ENCODE data around the gene TAF4. TPM values are rescaled to one million over a fixed set of nuclear protein-coding genes. Genes with fewer than 3 reads are reported as not detected.

TAF4 gene
- polyA plus RNA-seq, 1 donor, result 20.0 TPM

DNA sequence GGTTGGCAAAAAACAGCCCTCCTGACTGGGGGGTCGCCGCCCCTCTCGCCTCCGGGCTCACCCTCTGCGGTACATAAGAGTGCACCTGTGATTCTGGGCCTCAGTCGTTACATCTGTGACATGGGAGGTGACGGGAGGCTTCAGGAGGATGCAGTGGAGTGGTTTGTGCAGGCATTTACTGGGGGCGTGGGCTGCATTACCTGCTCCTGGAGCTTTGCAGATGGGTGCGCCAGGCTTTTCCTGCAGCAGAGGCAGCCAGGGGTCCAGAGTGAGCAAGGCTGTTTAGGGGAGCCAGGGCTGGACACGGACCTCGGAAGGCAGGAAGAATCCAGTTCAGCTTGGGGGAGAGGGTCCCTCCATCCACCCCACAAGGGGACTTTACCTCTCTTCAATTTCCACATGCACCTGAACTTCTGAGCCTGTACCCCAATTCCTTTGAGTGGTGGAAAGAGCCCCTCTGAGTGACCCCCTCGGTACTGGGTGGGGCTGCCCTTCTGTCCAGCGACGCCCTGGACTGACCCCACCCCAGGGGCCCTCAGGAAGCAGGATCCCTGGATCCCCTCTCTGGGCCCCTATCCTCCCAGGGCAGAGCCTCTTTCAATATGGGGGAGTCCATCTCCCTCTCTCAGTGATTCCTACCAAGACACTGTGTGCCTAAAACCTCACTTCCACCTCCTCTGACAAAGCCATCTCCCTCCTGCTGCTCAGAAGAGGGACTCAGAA lies 134.0 kb downstream of the TAF4 start:
- no peak for DNase-seq

DNA sequence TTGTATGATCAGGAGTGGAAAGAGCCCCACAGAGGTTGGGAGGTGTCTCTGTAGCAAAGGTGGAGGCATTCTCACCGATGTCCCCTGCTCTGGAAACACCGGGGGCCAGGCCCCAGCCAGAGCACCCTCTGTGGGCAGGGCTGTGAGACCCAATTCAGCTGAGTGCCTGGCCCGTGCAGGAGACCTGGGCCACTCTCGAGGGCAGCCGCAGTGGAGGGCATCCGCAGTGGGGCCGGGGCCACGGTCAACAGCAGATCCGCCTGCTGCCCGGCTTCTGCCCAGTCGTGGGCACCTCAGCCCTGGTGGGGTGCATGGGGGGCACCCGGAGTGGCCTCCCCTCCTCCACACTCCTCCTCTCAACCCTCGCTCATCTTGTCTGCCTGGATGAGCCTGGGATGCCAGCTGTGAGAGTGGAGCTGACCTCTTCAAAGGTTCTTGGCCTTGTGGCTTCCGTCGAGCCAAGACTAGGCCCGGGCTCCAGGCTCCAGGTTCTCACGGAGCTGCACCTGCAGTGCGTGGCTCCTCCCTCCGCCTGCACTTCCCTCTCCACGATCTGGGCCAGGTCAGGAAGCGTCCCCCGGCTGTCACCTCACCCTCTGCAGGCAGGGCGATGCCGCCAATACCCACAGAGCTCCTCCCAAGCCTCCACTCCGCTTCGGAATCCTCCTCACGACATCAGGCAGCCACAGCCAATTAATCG lies 134.8 kb downstream of the TAF4 start:
- DNase-seq, result no peak

DNA sequence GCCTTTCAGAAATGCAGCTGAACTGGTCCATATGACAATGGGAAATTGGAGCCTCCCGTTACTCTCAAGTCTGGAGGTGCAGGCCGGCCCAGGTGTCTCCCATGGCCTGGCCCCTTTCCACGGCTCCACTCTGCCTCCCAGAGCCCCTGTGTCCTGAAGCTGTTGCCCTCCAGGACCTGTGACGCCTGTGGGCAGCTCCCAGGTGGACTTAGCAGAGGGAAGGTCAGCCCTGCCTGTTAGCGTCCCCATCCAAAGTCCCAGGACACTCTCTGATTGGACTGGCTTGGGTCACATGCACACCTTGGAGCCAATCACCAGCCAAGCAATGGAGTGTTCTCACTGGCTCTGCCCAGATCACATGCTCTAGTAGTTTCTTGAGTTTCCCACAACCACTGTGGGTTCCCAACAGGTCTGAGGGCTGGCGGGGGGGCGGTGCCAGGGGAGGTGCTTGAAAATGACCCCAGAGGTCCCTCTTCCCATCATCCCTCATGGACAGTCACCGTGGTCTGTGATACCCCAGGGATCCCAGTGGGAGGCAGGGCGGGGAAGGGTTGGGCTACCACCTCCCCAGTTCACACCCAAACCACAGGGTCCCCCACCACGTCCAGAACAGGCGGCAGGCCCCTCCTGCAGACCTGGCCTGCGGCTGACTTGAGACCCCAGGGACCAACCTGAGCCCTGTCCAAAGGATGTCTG lies 135.6 kb downstream of the TAF4 start:
- no peak for DNase-seq

DNA sequence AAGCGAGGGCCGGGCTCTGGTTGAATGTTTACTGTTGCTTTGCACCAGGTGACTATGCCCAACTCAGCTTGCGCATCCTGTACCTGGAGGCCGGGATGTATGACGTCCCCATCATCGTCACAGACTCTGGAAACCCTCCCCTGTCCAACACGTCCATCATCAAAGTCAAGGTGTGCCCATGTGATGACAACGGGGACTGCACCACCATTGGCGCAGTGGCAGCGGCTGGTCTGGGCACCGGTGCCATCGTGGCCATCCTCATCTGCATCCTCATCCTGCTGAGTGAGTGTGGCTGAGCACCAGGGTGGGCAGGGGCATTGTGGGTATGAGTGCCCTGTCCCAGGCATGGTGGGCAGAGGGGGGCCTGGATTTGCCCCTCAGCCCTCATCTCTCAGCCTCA lies 136.1 kb downstream of the TAF4 start:
- DNase-seq, result no peak

DNA sequence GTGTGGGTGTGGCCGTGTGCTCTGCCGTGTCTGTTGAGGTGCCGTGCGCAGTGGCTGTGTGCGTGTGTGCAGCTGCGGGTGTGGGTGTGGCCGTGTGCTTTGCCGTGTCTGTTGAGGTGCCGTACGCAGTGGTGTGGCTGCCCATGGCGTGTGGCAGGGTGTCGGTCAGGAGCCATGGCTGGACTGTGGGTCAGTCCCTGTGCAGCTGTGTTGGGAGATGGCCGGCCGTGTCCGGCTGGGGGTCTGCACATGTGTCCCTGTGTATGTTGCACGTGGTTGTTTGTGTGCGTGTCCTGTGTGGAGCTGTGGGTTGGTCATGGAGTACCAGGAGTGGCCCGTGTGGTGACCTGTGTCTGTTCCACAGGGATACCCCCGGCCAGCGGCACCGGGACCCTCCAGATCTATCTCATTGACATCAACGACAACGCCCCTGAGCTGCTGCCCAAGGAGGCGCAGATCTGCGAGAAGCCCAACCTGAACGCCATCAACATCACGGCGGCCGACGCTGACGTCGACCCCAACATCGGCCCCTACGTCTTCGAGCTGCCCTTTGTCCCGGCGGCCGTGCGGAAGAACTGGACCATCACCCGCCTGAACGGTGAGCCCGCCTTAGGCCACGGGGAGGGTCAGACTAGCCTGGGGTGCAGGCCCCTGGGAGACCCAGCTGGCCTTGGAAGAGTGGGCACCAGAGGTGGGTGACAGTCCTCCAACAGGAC lies 137.7 kb downstream of the TAF4 start:
- DNase-seq, result no peak

DNA sequence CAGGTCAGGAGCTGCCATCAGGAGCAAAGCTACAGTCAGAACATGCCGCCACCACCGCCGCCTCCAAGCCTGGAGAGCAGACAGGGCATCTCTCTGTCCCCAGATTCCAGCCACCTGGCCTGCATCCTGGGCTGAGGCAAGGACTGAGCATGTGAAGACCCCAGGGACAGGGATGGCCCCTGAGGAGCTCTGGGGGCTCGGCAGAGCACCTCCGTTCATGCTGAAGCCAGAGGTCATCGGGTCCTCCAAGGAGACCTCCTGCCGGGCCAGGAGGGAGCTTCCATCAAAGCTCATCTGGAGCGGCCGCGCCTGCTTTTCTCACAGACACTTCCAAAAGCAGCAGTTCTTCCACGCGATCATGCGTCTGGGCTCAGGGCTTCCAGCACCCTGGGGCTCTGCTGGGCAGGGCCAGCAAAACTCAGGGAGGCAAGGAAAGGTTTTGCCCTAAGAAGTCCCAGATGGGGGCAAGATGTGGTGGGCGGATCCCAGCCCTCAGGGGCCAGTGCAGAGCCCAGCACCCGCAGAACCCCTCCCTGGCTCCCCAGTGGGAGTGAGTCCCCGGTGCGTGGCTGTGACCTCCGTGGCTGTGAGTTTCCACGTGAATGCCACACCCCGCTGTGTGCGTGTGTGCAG lies 138.4 kb downstream of the TAF4 start:
- no peak for DNase-seq

DNA sequence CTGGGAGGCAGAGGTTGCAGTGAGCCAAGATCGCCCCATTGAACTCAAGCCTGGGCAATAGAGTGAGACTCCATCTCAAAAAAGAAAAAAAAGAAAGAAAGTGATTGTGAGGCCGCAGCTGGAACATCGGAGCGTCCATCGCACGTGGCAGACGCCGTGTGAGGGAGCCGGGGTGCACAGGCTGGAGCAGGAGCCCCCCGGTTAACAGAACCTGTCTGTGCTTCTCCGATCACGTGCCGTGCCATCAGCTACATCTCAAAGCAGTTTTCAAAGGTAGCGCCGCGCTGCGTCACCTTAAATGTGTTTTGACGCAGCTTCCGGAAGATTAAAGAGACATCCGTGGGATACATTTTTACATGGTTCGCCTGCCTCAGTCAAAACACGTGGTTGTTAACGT lies 138.9 kb downstream of the TAF4 start:
- DNase-seq, result no peak

DNA sequence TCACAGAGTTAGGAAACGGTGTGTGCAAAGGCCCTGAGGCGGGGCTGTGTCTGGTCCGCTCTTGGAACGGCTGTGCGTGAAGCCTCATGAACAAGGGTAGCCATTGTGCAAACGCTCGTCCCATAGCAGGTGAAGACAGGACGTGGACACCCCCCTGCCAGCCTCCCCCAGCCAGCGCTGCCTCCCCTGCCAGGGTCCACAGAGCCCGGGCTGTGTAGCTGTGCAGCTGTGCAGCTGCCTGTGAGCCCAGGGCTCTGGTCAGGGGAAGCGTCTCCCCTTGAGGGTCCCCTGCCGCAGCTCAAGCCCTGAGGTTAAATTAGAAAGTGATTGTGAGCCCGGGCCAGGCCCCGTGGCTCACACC lies 139.4 kb downstream of the TAF4 start:
- no peak for DNase-seq

DNA sequence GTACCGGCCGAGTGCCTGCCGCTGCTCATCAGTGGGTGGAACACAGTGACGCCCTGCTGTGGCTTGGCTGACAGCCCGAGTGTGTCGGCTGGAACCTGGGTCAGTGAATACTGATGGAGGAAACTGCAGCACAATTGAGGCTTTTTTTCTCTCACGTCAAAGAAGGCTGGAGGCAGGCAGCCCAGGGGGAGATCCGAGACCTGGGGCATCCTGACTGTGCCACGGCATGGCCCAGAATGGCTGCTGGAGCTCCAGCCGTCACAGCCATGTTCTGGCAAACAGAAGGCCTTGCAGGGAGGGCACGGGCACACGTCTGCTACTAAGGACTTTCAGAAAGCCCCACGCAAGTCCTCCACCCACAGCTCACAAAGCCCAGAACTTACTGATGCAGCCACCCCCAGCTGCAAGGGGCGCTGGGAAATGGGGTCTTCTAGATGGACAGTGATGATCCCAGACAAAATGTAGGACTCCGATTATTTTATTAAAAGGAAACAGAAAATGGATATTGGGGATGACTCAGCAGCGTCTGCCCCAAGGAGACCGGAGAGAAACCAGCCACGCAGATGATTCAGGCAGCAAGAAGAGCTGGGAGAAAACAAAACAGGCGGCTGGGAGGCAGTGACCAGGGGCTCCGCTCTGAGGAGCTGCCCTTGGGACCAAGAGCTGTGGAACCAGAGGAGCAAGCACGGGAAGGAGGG lies 140.0 kb downstream of the TAF4 start:
- no peak for DNase-seq

DNA sequence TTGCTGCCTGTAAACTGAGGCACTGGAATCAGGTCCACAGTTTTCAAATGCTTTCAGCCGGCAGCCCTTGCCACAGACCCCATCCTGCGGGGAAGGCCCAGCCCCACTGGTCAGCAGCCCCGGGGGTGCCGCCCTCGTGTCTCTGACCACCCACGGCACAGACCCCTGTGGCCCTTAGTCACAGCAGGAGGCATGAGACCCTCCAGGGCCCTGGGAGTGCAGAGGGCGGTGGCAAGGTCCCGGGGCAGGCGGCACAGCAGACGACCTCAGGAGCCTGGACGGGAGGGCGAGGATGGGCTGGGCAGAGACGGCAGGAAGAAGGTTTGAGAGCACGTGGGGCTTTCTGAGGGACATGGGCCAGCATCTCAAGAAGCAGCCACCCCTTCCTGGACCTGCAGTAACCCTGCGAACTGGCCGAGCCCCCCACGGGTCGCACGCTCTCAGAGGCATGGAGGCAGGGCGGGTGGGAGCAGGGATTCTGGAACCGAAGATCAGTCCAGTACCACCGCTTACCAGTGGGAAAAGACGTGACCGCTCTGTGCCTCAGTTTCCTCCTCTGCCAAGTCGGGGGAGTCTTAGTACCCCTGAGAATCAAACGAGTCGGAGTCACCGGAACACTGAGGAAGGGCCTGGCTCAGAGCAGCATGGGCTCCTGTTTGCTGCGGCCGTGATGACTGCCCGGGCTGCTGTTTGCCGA lies 140.7 kb downstream of the TAF4 start:
- no peak for DNase-seq

Other genes starting within 250 kb of the TAF4 start
- gene LSM14B, start 56.6 kb upstream of the TAF4 start, polyA plus RNA-seq (ENCODE audit: insufficient read length), result 57.3 TPM
- 188 TPM for gene PSMA7, start 77.5 kb upstream of the TAF4 start, polyA plus RNA-seq (ENCODE audit: insufficient read length)
- 26.1 TPM for gene SS18L1, start 77.9 kb upstream of the TAF4 start, polyA plus RNA-seq (ENCODE audit: insufficient read length)
- gene MTG2, start 117.1 kb upstream of the TAF4 start, polyA plus RNA-seq (ENCODE audit: insufficient read length), result 38.3 TPM
- 0.15 TPM for gene HRH3, start 154.4 kb upstream of the TAF4 start, polyA plus RNA-seq (ENCODE audit: insufficient read length)
- 43.6 TPM for gene OSBPL2, start 172.6 kb upstream of the TAF4 start, polyA plus RNA-seq (ENCODE audit: insufficient read length)
- gene ADRM1, start 237.1 kb upstream of the TAF4 start, polyA plus RNA-seq (ENCODE audit: insufficient read length), result 37.6 TPM